OCI-LY7 (cell line): ENCODE data around the gene UBA5.

ENCODE experiments used
- EZH2phosphoT487 ChIP-seq: fragments of 200-600 bp; sonication (generic); IDR thresholded peaks from 2 replicates; pipeline ENCODE4 v1.6.1; 2018; ENCODE audit warnings: low read depth, borderline replicate concordance, mild to moderate bottlenecking, mixed run types, antibody characterized with exemption, low read length, moderate library complexity, mixed read lengths
- TF ChIP-seq, protein P1 (sequence below): fragments of 200-600 bp; sonication (generic); conservative IDR thresholded peaks from 2 replicates; pipeline ENCODE4 v1.5.1; 2014; ENCODE audit warnings: mild to moderate bottlenecking, antibody characterized with exemption, low read length, moderate library complexity, mixed read lengths

- TF ChIP-seq, protein P1, sequence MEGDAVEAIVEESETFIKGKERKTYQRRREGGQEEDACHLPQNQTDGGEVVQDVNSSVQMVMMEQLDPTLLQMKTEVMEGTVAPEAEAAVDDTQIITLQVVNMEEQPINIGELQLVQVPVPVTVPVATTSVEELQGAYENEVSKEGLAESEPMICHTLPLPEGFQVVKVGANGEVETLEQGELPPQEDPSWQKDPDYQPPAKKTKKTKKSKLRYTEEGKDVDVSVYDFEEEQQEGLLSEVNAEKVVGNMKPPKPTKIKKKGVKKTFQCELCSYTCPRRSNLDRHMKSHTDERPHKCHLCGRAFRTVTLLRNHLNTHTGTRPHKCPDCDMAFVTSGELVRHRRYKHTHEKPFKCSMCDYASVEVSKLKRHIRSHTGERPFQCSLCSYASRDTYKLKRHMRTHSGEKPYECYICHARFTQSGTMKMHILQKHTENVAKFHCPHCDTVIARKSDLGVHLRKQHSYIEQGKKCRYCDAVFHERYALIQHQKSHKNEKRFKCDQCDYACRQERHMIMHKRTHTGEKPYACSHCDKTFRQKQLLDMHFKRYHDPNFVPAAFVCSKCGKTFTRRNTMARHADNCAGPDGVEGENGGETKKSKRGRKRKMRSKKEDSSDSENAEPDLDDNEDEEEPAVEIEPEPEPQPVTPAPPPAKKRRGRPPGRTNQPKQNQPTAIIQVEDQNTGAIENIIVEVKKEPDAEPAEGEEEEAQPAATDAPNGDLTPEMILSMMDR, result no peak
- TF ChIP-seq EZH2phosphoT487, result no peak
These were observed 49.6 kb downstream of the UBA5 start for GRCh38 chr3:132709761-132710160.
